Epithelial cell of esophagus (primary cell): ENCODE measurements around the gene LMNTD1.

Experiments
- DNase-seq: peaks from one replicate; pipeline ENCODE4 v3.0.0; 2010; ENCODE audit warnings: low read depth
- H3K4me3 ChIP-seq: 2 replicates; pipeline ENCODE4 v1.5.1; 2011; ENCODE audit warnings: mild to moderate bottlenecking, low read length, control low read depth
- TF ChIP-seq, protein P1 (sequence below): IDR thresholded peaks from 2 replicates; pipeline ENCODE4 v1.5.1; 2011; ENCODE audit warnings: low read depth, mild to moderate bottlenecking, low read length, control low read depth, inconsistent platforms; ENCODE audit not compliant: insufficient read depth; ENCODE audit errors: missing control alignments

Gene LMNTD1

GRCh38 chr12:25469861-25470260, 83.2 kb downstream of the LMNTD1 start:
- no peak overlapping the region for H3K4me3 ChIP-seq
- no peak for DNase-seq
- TF ChIP-seq, protein P1, sequence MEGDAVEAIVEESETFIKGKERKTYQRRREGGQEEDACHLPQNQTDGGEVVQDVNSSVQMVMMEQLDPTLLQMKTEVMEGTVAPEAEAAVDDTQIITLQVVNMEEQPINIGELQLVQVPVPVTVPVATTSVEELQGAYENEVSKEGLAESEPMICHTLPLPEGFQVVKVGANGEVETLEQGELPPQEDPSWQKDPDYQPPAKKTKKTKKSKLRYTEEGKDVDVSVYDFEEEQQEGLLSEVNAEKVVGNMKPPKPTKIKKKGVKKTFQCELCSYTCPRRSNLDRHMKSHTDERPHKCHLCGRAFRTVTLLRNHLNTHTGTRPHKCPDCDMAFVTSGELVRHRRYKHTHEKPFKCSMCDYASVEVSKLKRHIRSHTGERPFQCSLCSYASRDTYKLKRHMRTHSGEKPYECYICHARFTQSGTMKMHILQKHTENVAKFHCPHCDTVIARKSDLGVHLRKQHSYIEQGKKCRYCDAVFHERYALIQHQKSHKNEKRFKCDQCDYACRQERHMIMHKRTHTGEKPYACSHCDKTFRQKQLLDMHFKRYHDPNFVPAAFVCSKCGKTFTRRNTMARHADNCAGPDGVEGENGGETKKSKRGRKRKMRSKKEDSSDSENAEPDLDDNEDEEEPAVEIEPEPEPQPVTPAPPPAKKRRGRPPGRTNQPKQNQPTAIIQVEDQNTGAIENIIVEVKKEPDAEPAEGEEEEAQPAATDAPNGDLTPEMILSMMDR = no peak

- H3K4me3 ChIP-seq = no peak overlapping the region
- TF ChIP-seq, protein P1 = no peak
- DNase-seq = no peak
Observed at GRCh38 chr12:25469368-25469767, 83.7 kb downstream of the LMNTD1 start.

DNA sequence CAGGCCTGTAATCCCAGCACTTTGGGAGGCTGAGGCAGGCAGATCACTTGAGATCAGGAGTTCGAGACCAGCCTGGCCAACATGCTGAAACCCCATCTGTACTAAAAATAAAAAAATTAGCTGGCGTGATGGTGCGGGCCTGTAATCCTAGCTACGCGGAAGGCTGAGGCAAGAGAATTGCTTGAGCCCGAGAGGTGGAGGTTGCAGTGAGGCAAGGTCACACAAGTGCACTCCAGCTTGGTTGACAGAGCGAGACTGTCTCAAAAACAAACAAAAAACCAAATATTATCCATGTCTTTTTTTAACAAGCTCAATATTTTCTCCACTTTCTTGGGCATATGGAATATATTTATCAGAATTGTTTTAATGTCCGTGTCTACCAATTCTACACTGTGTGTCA, 89.6 kb downstream of the LMNTD1 start:
- TF ChIP-seq, protein P1 = no peak

GRCh38 chr12:25463005-25463404, 90.1 kb downstream of the LMNTD1 start:
- TF ChIP-seq, protein P1 = no peak
- H3K4me3 ChIP-seq = no peak overlapping the region
- DNase-seq = no peak

More for the DNA sequence above, 89.6 kb downstream of the LMNTD1 start:
- no peak overlapping the region for H3K4me3 ChIP-seq
- no peak for DNase-seq

GRCh38 chr12:25459541-25459951, 93.5 kb downstream of the LMNTD1 start:
- TF ChIP-seq, protein P1 = no peak
- DNase-seq = no peak
- no peak overlapping the region for H3K4me3 ChIP-seq

- no peak overlapping the region for H3K4me3 ChIP-seq
- DNase-seq = peak; percentile 96
- TF ChIP-seq, protein P1 = no peak
Observed at GRCh38 chr12:25458047-25458552, 95.0 kb downstream of the LMNTD1 start.

GRCh38 chr12:25456474-25456873, 96.6 kb downstream of the LMNTD1 start:
- no peak for DNase-seq
- no peak overlapping the region for H3K4me3 ChIP-seq
- TF ChIP-seq, protein P1 = no peak
